ENCODE results near the gene RCL1.
"Not testable (repeated sequence)": the region's sequence is repeated elsewhere in the genome, so short reads cannot be mapped to it uniquely, and the experiment has no call there.

RCL1 gene

GRCh38 chr9:4762108-4762885, 30.4 kb upstream of the RCL1 start:
- peak overlapping the region; percentile 57 to 63 for H3K4me3 ChIP-seq (ENCODE audit: low read depth in 1 of 2, low read length in 2 of 2)
- no peaks in the 10 kb centered on the region for H3K27me3 ChIP-seq (ENCODE audit: control insufficient read depth in 1 of 2, insufficient read depth in 2 of 2, low read length in 2 of 2)
- H3K9me3 ChIP-seq (ENCODE audit: control insufficient read depth in 1 of 2, low read length in 2 of 2) = no peaks in the 10 kb centered on the region
- peaks cover 7 to 15% of the 10 kb centered on the region in 2 donors for H3K4me1 ChIP-seq (ENCODE audit: control insufficient read depth in 1 of 2, insufficient read depth in 2 of 2, low read length in 2 of 2)
- H3K27ac ChIP-seq (ENCODE audit: low read depth, low read length) = no peak overlapping the region
- peak overlapping the region; percentile 57 to 61 for H3K9ac ChIP-seq (ENCODE audit: low read depth in 1 of 2, low read length in 2 of 2)
- H3K36me3 ChIP-seq (ENCODE audit: control insufficient read depth in 1 of 2, insufficient read depth in 2 of 2, low read length in 2 of 2) = no peaks in the 10 kb centered on the region

- H3K36me3 ChIP-seq (ENCODE audit: control insufficient read depth in 1 of 2, insufficient read depth in 2 of 2, low read length in 2 of 2) = no peaks in the 10 kb centered on the region
- H3K27me3 ChIP-seq (ENCODE audit: control insufficient read depth in 1 of 2, insufficient read depth in 2 of 2, low read length in 2 of 2) = no peaks in the 10 kb centered on the region
- H3K4me1 ChIP-seq (ENCODE audit: control insufficient read depth in 1 of 2, insufficient read depth in 2 of 2, low read length in 2 of 2) = peaks cover 7 to 15% of the 10 kb centered on the region in 2 donors
- no peaks in the 10 kb centered on the region for H3K9me3 ChIP-seq (ENCODE audit: control insufficient read depth in 1 of 2, low read length in 2 of 2)
- H3K9ac ChIP-seq (ENCODE audit: low read depth in 1 of 2, low read length in 2 of 2) = peak overlapping the region; percentile 57 to 61
- H3K27ac ChIP-seq (ENCODE audit: low read depth, low read length) = no peak overlapping the region
- H3K4me3 ChIP-seq (ENCODE audit: low read depth in 1 of 2, low read length in 2 of 2) = peak overlapping the region; percentile 57 to 63
These were observed 29.7 kb upstream of the RCL1 start for GRCh38 chr9:4762886-4763541.

GRCh38 chr9:4764033-4764432, 28.7 kb upstream of the RCL1 start:
- Histone ChIP-seq H3K4me3 (ENCODE audit: low read depth in 1 of 2, low read length in 2 of 2) (no peak overlapping the region), H3K36me3 (ENCODE audit: control insufficient read depth in 1 of 2, insufficient read depth in 2 of 2, low read length in 2 of 2) (no peaks in the 10 kb centered on the region), H3K9me3 (ENCODE audit: control insufficient read depth in 1 of 2, low read length in 2 of 2) (no peaks in the 10 kb centered on the region), H3K4me1 (ENCODE audit: control insufficient read depth in 1 of 2, insufficient read depth in 2 of 2, low read length in 2 of 2) (peaks cover 7 to 15% of the 10 kb centered on the region in 2 donors), H3K27me3 (ENCODE audit: control insufficient read depth in 1 of 2, insufficient read depth in 2 of 2, low read length in 2 of 2) (no peaks in the 10 kb centered on the region), H3K27ac (ENCODE audit: low read depth, low read length) (no peak overlapping the region), H3K9ac (ENCODE audit: low read depth in 1 of 2, low read length in 2 of 2) (no peak overlapping the region)

- no peaks in the 10 kb centered on the region for H3K9me3 ChIP-seq (ENCODE audit: control insufficient read depth in 1 of 2, low read length in 2 of 2)
- H3K27ac ChIP-seq (ENCODE audit: low read depth, low read length) = no peak overlapping the region
- H3K4me1 ChIP-seq (ENCODE audit: control insufficient read depth in 1 of 2, insufficient read depth in 2 of 2, low read length in 2 of 2) = no peaks in the 10 kb centered on the region
- H3K4me3 ChIP-seq (ENCODE audit: low read depth in 1 of 2, low read length in 2 of 2) = no peak overlapping the region
- no peaks in the 10 kb centered on the region for H3K36me3 ChIP-seq (ENCODE audit: control insufficient read depth in 1 of 2, insufficient read depth in 2 of 2, low read length in 2 of 2)
- no peaks in the 10 kb centered on the region for H3K27me3 ChIP-seq (ENCODE audit: control insufficient read depth in 1 of 2, insufficient read depth in 2 of 2, low read length in 2 of 2)
- H3K9ac ChIP-seq (ENCODE audit: low read depth in 1 of 2, low read length in 2 of 2) = no peak overlapping the region
These were observed 24.1 kb upstream of the RCL1 start for GRCh38 chr9:4768681-4769080.

- Histone ChIP-seq H3K4me3 (ENCODE audit: low read depth in 1 of 2, low read length in 2 of 2) (no peak overlapping the region), H3K4me1 (ENCODE audit: control insufficient read depth in 1 of 2, insufficient read depth in 2 of 2, low read length in 2 of 2) (no peaks in the 10 kb centered on the region), H3K9me3 (ENCODE audit: control insufficient read depth in 1 of 2, low read length in 2 of 2) (no peaks in the 10 kb centered on the region), H3K9ac (ENCODE audit: low read depth in 1 of 2, low read length in 2 of 2) (no peak overlapping the region), H3K27ac (ENCODE audit: low read depth, low read length) (no peak overlapping the region), H3K36me3 (ENCODE audit: control insufficient read depth in 1 of 2, insufficient read depth in 2 of 2, low read length in 2 of 2) (no peaks in the 10 kb centered on the region), H3K27me3 (ENCODE audit: control insufficient read depth in 1 of 2, insufficient read depth in 2 of 2, low read length in 2 of 2) (no peaks in the 10 kb centered on the region)
These were observed 23.2 kb upstream of the RCL1 start for GRCh38 chr9:4769321-4770080.

GRCh38 chr9:4771788-4772187, 21.0 kb upstream of the RCL1 start:
- Histone ChIP-seq H3K27ac (ENCODE audit: low read depth, low read length) (no peak overlapping the region), H3K9ac (ENCODE audit: low read depth in 1 of 2, low read length in 2 of 2) (no peak overlapping the region), H3K36me3 (ENCODE audit: control insufficient read depth in 1 of 2, insufficient read depth in 2 of 2, low read length in 2 of 2) (no peaks in the 10 kb centered on the region), H3K4me1 (ENCODE audit: control insufficient read depth in 1 of 2, insufficient read depth in 2 of 2, low read length in 2 of 2) (no peaks in the 10 kb centered on the region), H3K9me3 (ENCODE audit: control insufficient read depth in 1 of 2, low read length in 2 of 2) (no peaks in the 10 kb centered on the region), H3K27me3 (ENCODE audit: control insufficient read depth in 1 of 2, insufficient read depth in 2 of 2, low read length in 2 of 2) (no peaks in the 10 kb centered on the region), H3K4me3 (ENCODE audit: low read depth in 1 of 2, low read length in 2 of 2) (no peak overlapping the region)

GRCh38 chr9:4774209-4774608, 18.5 kb upstream of the RCL1 start:
- Histone ChIP-seq H3K4me3 (ENCODE audit: low read depth in 1 of 2, low read length in 2 of 2) (no peak overlapping the region), H3K27me3 (ENCODE audit: control insufficient read depth in 1 of 2, insufficient read depth in 2 of 2, low read length in 2 of 2) (no peaks in the 10 kb centered on the region), H3K27ac (ENCODE audit: low read depth, low read length) (no peak overlapping the region), H3K36me3 (ENCODE audit: control insufficient read depth in 1 of 2, insufficient read depth in 2 of 2, low read length in 2 of 2) (no peaks in the 10 kb centered on the region), H3K4me1 (ENCODE audit: control insufficient read depth in 1 of 2, insufficient read depth in 2 of 2, low read length in 2 of 2) (no peaks in the 10 kb centered on the region), H3K9ac (ENCODE audit: low read depth in 1 of 2, low read length in 2 of 2) (no peak overlapping the region), H3K9me3 (ENCODE audit: control insufficient read depth in 1 of 2, low read length in 2 of 2) (no peaks in the 10 kb centered on the region)

GRCh38 chr9:4774958-4775357, 17.8 kb upstream of the RCL1 start:
- H3K9ac ChIP-seq (ENCODE audit: low read depth in 1 of 2, low read length in 2 of 2); H3K27ac ChIP-seq (ENCODE audit: low read depth, low read length); H3K9me3 ChIP-seq (ENCODE audit: control insufficient read depth in 1 of 2, low read length in 2 of 2); H3K27me3 ChIP-seq (ENCODE audit: control insufficient read depth in 1 of 2, insufficient read depth in 2 of 2, low read length in 2 of 2); H3K36me3 ChIP-seq (ENCODE audit: control insufficient read depth in 1 of 2, insufficient read depth in 2 of 2, low read length in 2 of 2); H3K4me1 ChIP-seq (ENCODE audit: control insufficient read depth in 1 of 2, insufficient read depth in 2 of 2, low read length in 2 of 2); H3K4me3 ChIP-seq (ENCODE audit: low read depth in 1 of 2, low read length in 2 of 2): not testable (repeated sequence)

GRCh38 chr9:4780651-4781050, 12.1 kb upstream of the RCL1 start:
- Histone ChIP-seq H3K4me1 (ENCODE audit: control insufficient read depth in 1 of 2, insufficient read depth in 2 of 2, low read length in 2 of 2) (no peaks in the 10 kb centered on the region), H3K9ac (ENCODE audit: low read depth in 1 of 2, low read length in 2 of 2) (no peak overlapping the region), H3K27ac (ENCODE audit: low read depth, low read length) (no peak overlapping the region), H3K27me3 (ENCODE audit: control insufficient read depth in 1 of 2, insufficient read depth in 2 of 2, low read length in 2 of 2) (no peaks in the 10 kb centered on the region), H3K36me3 (ENCODE audit: control insufficient read depth in 1 of 2, insufficient read depth in 2 of 2, low read length in 2 of 2) (no peaks in the 10 kb centered on the region), H3K9me3 (ENCODE audit: control insufficient read depth in 1 of 2, low read length in 2 of 2) (no peaks in the 10 kb centered on the region), H3K4me3 (ENCODE audit: low read depth in 1 of 2, low read length in 2 of 2) (no peak overlapping the region)

- H3K9ac ChIP-seq (ENCODE audit: low read depth in 1 of 2, low read length in 2 of 2) = no peak overlapping the region
- no peak overlapping the region for H3K4me3 ChIP-seq (ENCODE audit: low read depth in 1 of 2, low read length in 2 of 2)
- H3K9me3 ChIP-seq (ENCODE audit: control insufficient read depth in 1 of 2, low read length in 2 of 2) = no peaks in the 10 kb centered on the region
- no peak overlapping the region for H3K27ac ChIP-seq (ENCODE audit: low read depth, low read length)
- no peaks in the 10 kb centered on the region for H3K27me3 ChIP-seq (ENCODE audit: control insufficient read depth in 1 of 2, insufficient read depth in 2 of 2, low read length in 2 of 2)
- H3K4me1 ChIP-seq (ENCODE audit: control insufficient read depth in 1 of 2, insufficient read depth in 2 of 2, low read length in 2 of 2) = no peaks in the 10 kb centered on the region
- no peaks in the 10 kb centered on the region for H3K36me3 ChIP-seq (ENCODE audit: control insufficient read depth in 1 of 2, insufficient read depth in 2 of 2, low read length in 2 of 2)
These were observed 11.3 kb upstream of the RCL1 start for GRCh38 chr9:4781408-4781807.
